HG02840 (cell line): Measurements from ENCODE around the gene COQ10B.
"Not testable (repeated sequence)": the region's sequence is repeated elsewhere in the genome, so short reads cannot be mapped to it uniquely, and the experiment has no call there.

Experiments used
- ATAC-seq: cut with Tn5 transposase; IDR thresholded peaks from one replicate; pipeline ENCODE4 v1.9.1; 2021; ENCODE audit warnings: mild to moderate bottlenecking, moderate library complexity, moderate number of reproducible peaks; ENCODE audit not compliant: unreplicated experiment, low FRiP score

The COQ10B gene

DNA sequence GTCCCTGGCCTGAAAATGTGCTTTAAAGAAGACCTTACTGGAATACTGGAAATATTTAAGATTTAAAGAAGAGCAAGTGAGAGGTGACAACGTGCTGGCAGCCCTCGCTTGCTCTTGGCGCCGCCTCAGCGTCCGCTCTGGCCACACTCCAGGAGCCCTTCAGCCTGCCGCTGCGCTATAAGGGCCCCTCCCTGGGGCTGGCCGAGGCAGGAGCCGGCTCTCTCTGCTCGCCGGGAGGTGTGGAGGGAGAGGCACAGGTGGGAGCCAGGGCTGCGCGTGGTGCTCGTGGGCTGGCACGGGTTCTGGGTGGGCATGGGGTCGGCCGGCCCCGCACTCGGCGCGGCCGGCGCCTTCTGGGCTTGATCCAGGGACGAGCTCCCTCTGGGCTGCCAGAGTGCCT, 2.9 kb upstream of the COQ10B start:
- no peak for ATAC-seq

DNA sequence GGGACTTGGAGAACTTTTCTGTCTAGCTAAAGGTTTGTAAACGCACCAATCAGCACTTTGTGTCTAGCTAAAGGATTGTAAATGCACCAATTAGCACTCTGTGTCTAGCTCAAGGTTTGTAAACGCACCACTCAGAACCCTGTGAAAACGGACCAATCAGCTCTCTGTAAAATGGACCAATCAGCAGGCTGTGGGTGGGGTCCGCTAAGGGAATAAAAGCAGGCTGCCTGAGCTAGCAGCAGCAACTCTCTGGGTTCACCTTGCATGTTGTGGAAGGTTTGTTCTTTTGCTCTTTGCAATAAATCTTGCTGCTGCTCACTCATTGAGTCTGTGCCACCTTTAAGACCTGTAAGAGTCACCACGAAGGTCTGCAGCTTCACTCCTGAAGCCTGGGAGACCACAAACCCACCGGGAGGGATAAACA, 2.4 kb upstream of the COQ10B start:
- ATAC-seq: not testable (repeated sequence)

DNA sequence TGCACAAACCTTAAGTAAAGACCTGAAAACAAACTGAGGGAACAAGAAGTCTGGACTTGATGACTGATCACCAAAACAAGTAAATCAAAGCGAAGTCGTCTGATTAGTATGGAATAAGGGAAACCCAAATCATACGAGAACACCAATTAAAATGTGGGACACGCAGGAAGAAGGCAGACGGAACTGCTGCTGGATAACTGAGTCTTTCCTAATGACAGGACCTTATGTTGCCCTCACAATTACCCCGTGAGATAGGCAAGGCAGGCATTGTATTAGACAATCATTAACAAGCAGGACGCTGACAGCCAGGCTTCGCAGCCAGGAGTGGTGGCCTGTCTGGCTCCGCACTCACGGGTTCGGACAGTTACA, 614 bp upstream of the COQ10B start:
- ATAC-seq: no peak

DNA sequence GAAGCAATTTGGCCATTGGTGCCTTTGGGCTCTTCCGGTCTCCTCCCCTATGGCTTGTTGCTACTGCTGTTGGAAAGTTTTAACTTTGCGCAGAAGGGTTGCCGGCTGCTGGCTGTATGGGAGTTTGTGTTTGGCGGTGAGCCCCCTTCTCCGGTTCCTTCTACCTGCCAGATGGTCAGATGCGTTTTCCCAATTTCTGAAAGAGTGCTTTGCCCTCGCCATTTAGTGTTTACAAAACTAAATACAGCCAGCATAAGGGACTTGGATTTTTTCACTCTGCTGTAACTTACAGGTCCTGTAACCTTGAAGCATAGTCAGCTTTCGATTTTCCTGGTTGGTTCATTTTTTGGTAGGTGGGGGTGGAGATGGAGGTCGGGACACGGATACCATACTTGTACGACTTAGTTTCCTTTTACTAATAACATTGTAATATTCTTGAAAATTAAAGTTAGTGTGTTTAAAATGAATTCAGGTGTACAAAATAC, 604 bp downstream of the COQ10B start:
- ATAC-seq: peak; percentile 26

DNA sequence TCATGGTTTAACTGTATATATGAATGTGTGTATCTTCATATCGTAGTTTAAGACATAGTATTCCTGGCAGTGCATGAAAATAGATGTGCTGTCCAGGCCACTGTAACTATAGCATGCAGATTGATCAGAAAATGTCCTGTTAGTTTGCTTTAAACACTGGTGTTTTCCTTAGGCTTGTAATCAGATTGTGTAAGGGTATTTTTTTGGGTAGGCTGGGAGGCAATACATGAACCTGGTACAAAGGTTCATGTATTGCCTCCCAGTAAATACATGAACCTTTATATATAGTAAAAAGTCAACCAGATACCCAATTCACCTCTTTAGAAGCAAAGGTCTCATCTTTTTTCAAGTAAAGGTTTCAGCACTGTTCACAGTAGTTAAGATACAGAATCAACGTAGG, 1.6 kb downstream of the COQ10B start:
- no peak for ATAC-seq

DNA sequence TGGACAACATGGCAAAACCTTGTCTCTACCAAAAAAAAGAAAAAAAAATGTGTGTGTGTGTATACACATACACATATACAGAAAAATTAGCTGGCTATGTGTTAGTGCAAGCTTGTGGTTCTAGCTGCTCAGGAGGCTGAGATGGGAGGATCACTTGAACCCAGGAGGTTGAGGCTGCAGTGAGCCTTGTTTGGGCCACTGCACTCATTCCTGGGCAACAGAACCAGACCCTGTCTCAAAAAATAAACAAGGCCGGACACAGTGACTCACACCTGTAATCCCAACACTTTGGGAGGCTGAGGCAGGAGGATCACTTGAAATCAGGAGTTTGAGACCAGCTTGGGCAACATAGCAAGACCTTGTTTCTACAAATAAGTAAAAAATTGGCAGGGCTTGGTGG, 2.1 kb downstream of the COQ10B start:
- no peak for ATAC-seq

DNA sequence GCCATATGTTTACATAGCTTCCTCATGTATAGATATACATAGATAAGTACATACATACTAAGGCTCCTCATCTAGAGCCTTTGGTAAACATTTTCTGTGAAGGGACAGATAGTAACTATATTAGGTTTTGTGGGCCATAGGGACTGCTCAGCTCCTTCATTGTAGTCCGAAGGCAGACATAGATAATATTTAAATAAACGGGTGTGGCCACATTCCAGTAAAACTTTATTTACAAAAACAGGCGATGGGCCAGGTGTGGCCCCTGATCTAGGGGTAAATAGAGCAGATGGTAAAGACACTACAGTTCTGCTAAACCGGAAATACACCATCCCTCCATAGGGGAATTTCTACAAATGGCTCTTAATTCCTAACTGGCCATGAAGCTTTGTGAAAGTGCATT, 7.3 kb downstream of the COQ10B start:
- ATAC-seq: no peak

DNA sequence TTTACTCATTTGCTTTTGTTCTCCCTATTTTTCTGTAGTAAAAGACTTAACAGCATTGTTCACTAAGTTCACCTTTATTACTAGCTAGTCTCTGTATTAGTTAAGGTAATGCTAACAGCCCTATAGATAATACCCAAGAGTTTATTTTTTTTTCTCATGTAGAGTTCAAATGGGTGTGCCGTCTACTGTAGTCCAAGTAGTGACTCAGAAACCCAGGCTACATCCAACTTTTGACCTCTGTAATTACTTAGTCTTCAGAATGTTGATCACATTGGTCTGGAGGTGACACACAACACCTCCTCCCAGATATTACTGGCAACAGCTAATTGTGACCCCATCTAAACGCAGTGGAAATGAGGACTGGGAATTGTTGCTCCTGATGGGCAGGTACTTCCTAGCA, 7.7 kb downstream of the COQ10B start:
- no peak for ATAC-seq

DNA sequence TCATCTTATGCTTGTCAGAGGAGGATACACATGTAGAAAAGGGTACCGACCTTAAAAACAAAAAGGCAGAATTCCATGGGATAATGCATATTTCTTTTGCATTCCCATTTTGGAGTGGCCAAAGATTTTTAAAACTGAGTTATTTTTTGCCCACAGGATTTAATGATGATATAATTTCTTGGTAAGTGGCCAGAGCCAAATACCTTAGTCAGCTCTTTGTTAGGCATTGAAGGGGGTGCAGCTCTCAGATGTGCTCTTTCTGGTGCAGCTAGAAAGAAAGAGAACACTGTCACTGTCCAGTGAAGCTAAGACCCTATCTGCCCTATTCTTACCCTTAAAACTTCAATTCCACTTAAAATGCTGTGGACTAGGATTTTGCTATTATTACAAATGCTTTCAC, 10.8 kb downstream of the COQ10B start:
- ATAC-seq: no peak

DNA sequence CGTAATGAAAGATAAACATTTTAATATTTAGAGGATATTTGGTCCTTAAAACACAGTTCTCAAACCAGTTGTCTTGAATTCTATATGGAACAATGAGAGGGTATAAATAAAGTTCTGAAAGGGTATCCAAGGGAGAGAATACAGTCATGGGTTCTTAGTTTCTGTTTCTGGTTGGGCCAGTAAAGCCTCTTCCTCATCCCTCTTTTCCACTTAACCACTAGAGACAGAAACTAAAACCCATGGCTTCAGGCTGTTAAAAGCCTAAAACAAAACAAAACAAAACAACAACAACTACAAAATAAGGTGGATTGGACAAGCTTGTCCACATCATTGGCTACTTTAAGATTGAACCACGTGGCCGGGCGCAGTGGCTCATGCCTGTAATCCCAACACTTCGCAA, 18.8 kb downstream of the COQ10B start:
- no peak for ATAC-seq

DNA sequence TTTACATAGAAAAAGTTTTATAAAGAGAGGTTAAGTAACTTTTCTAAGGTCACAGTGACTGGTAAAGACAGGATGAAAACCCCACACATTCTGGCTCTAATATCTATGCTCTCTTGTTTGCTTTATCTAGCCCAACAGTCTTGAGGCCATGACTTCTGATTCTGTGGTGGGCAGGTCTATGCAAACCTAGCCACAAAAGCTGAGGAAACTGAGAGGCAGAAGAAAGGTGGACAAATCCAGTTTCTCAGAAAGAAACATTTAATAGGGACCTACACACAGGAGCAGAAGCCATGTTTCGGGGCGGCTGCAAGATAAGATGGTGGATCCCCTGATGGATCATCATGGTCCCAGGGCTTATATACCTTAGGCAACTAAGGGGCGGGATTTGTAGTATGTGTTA, 24.4 kb downstream of the COQ10B start:
- no peak for ATAC-seq

DNA sequence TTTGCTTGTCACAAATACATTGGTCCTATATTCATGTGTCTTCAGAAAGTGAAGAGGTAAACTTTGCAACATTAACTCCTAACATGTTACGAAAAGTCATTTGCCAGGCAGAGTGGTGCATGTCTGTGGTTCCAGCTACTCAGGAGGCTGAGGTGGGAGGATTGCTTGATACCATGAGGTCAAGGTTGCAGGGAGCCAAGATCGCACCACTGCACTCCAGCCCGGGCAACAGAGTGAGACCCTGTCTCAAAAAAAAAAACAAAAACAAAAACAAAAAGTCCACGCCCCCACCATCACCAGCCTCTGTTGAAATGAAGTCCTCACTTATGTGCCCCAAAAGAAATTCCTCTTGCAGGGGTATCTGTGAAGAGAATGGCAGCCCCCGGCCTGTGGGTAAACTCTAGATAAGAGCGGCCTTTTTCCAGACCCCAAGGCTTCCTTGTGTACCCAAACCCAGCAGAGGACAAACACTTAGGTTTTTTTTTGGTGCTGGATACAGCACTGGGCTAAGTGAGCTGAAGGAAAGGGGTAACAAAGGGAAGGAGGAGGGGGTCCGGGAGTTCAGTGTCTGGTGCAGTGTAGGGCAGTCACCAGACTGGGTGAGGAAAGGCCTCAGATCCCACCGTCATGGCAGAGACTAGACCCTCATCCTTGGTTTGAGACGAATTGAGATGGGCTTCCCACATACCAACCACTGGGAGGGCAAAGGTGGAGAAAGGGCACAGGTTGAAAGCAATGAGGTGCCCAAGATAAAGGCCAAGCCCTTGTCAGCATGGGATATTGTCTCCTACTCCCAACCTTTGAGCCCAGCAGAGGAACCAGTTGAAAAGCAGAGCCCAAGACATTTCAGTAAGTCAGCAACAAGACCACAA, 27.0 kb downstream of the COQ10B start:
- no peak for ATAC-seq

DNA sequence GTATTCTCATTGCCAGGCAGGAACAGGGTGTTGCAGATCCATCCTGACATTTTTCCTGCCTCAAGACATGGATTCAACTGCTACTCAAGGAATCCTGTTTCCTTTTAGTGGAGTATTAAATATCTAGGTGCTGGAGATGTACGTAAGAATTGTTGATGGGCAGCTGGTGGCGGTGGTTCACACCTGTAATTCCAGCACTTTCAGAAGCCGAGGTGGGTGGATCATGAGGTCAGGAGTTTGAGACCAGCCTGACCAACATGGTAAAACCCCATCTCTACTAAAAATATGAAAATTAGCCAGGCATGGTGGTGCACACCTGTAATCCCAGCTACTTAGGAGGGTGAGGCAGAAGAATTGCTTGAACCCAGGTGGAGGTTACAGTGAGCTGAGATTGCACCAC, 30.9 kb downstream of the COQ10B start:
- not testable (repeated sequence) for ATAC-seq

DNA sequence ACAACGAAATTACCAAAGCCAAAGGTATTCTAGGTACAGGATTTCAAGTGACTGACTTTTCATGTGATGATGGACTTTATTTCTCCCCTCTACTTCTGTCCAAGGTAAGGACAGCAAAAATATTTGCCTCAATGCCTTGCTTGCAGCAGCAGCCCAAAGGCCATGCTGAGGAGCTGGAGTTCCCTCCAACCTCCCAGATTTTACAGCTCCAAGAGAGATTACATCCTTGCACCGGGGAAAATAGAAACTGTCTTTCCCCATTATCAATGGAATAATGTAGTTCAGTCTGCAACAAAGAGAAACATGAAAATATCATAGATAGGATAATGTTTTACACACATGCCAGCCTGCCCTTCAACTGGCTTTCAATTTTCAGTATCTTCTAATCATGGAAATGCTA, 32.8 kb downstream of the COQ10B start:
- ATAC-seq: no peak

DNA sequence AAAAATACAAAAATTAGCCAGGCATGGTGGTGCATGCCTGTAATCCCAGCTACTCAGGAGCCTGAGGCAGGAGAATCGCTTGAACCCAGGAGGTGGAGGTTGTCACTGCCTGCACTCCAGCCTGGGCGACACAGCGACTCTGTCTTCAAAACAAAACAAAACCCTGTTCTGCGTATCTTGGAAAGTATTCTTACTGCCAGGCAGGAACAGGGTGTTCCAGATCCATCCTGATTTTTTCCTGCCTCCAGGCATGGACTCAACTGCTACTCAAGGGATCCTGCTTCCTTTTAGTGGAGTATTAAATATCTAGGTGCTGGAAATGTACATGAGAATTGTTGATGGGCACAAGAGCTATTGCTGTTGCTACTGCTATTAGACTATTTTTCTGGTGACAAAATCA, 34.0 kb downstream of the COQ10B start:
- ATAC-seq: no peak

DNA sequence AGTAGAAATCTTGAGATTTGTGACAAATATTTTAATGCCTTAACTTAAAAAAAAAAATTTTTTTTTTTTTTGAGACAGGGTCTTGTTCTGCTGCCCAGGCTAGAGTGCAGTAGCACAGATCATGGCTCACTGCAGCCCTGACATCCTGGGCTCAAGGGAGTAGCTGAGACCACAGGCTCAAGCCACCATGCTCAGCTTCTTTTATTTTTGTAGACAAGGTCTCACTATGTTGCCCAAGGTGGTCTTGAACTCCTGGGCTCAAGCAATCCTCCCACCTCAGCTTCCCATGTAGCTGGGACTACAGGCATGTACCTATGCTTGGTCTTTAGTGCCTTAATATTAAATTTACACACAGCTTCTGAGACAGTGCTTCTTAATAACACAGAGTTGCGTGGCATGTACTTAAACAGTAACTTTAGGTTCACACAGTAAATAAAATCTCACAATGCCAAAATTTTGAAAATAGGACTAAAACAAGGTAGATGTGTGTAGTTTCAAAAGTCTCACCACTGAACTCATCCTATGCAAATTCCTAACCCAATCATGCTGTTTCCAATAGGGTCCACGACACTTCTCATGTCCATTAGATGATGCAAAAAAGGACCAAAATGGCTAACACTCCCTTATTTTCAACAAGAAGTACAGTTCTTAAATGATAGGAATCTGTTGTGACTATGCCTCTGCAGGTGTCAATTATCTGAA, 42.2 kb downstream of the COQ10B start:
- ATAC-seq: no peak

DNA sequence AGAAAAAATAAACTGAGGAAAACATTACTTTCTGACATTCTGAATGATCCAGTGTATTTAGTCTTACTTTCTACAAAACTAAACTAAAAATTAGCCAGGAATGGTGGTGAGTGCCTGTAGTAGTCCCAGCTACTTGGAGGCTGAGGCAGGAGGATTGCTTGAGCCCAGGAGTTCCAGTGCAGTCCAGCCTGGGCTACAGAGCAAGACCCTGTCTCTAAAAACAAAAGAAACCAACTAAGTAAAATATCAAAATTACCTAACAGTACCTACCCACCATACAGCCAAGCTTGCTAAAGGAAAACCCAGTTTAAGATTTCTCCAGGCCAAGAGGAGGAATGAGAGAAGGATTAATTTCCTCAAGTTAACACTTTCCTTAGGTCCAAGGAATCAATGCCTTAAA, 43.3 kb downstream of the COQ10B start:
- ATAC-seq: no peak

DNA sequence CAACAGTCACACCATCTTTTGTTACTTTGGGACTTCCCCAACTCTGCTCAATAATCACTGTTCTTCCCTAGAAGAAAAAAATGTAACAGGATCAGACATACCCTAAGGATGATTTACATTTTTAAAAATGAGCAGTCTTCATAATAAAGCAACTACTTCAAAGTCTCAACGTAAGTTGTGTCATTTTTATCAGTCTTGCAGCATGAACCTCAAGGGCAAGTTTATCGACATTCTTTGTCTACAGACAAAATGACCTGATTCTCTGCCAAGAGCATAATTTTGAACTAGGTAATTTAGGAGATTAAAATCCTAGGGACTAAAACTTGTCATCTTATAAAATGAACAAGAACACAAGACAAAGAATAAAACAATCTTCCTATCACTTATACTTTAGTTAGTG, 44.0 kb downstream of the COQ10B start:
- no peak for ATAC-seq

DNA sequence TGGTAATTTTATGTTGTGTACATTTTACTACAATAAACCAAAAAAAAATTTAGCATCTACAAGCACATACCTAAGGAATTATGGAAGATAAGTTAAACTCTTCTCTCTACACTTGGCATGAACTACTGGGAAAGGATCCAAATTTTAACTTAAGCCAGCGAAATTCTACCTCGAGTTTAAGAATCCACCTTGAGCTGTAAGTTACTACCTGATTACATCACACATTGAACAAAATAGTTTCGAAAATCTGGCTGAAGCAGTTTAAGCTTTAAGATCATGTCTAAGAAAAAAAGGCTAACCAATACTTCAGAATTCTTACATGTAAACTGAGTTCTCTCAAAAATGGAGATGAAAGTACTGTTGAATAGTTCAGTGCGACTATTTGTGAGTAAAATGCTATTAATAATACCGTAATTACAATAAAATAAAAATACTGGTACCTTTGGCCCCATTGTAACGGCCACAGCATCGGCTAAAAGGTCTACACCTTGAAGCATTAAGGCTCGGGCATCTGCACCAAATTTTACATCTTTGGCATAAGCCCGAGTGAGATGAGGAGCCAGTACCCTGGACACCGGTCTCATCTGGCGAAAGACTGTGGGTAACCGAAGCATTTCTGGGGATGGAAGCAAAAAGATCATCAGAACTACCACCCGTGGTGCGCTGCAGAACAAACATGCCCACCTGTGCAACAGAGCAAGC, 45.0 kb downstream of the COQ10B start:
- no peak for ATAC-seq

DNA sequence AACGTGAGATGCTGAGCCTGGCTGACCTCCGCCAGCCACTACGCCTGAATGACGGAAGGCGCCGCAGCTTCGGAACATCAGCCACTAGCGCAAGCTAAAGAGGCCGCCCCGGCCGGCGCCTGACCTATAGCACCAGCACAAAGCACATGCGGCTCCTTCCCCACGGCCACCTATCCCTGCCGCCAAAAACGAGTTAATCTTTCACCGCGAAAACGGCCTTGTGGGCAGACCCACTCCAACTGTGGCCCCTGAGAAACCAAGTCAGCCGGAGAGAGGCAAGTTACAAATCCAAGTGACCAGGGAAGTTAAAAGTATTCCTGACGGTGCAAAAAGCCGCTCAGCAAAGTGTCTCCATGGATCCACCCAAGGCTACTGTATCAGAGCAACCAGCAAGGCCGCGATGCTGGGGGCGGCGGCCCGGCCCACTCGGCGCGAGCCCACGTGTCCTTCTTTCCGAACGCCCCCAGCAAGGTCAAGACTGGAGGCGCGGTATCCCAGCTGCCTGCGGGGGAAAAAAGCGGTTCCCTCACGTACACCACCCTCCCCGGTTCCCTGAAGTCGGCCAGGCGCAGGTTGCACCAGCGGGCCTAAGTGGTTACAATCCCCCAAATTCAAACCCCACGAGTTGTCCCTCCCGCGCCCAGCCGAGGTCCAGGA, 45.7 kb downstream of the COQ10B start:
- ATAC-seq: peak; percentile 8
